GM10847 (cell line): ENCODE data around the gene ZSWIM9.

Source experiments
- POLR2A ChIP-seq: IDR thresholded peaks from 2 replicates; pipeline ENCODE4 v1.6.1; 2011; ENCODE audit not compliant: insufficient read length; ENCODE audit errors: extremely low read depth

ZSWIM9 gene

DNA sequence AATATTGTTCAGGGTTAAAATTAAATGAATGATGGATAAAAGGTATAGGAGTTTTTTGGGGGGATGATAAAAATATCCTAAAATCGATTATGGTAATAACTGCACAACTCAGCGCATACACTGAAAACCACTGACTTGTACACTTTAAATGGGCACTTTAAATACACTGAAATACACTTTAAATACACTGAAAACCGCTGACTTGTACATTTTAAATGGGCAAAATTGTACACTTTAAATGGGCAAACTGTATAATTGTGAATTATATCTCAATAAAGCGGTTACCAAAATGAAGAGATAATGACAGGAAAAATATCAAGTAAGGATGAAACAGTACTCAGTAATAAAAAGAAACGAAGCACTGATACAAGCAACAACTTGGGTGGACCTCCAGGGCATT, 1.8 kb upstream of the ZSWIM9 start:
- TF ChIP-seq POLR2A = no peak

DNA sequence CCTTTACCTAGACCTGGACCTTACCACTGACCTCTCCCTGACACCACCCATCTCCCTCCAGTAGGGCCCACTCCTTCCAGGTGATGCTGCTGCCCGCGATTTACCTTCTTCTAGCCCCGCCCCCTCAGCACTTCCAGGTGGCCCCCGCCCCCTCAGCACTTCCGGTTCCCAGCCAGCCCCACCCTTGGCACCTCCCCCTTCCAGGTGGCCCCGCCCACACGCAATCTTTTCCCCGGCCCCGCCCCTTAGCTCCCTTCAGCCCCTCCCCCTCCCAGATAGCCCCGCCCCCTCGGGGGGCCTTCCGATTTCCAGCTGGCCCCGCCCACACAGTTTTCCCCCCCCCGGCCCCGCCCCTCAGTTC, 922 bp upstream of the ZSWIM9 start:
- no peak for TF ChIP-seq POLR2A

DNA sequence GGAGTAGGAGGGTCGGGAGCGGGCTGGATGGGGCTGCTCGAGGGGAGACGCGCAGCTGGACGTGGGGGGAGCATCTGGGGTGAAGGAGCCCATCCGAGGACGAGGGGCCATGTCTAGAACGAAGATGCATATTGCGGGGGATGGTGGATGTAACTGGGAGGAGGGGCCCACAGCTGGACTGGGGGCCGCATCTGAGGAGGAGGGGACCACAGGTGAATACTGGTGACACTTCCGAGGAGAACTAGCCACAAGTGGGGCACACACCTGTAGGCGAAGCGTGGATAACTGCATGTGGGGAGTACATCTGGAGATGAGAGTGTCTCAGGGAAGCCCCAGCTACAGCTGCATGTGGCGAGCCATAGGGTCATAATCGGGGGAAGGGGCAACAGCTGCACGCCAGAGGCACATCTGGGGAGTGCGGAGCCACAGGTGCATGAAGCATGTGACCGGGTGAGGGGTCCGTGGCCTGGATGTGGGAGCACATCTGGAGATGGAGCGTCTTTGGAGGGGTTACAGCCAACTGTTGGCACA, 402 bp downstream of the ZSWIM9 start:
- TF ChIP-seq POLR2A = no peak

DNA sequence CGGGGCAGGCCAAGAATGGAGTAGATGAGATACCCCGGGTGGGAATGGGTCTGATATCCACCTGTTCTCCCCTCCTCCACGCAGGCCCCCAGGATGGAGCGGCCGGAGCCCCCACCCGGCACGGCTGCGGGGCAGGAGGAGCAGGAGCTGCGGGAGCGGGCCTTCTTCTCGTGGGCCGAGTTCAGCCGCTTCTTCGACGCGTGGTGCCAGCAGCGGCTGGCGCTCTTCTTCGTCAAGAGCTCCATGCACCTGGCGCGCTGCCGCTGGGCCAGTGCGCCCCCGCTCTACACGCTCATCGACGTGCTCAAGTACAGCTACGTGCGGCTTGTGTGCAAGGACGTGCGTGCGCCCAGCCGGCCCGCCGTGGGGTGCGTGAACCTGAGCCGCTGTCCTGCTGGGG, 1.2 kb downstream of the ZSWIM9 start:
- TF ChIP-seq POLR2A = no peak

DNA sequence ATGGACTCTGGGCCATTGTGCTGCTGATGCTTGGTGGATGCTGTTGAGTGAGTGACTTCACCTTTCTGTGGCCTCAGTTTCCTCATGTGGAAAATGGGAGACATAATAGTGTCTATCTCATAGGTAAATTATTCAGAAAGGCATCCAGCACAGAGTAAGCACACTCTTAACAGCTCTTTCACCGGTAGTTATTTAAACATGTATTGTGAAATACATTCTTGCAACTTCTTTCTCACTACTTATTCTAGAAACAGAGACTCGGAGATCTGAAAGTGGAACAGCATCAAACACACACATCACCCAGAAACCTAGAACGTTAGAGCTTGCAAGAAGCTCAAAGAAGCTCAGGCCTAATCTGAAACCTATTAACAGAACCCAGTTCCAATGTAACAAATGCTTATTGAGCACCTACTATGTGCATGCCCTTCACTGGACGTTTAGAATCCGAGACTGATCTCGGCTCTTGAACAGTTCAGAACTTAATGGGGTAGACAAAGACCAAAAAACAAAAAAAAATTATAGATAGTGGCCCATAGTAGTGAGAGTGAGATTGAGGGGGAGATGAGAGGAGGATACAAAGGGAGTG, 4.1 kb downstream of the ZSWIM9 start:
- no peak for TF ChIP-seq POLR2A

DNA sequence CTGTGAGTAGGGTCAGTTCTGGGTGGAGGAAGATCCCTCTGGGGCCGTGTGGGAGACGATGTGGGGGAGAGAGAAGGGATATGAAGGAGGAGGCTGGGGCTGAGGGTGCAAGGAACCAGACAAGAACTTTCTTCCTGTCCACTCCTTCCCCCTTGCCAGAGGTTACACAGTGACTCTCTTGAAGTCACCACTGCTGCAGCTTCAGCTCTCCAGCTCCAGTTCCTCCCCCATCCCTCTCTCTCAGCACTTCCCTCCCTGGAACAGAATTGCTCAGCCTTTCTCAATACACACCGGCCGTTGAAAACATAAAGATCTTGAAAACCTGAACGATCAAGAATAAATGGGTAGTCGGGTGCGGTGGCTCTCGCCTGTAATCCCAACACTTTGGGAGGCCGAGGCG, 5.1 kb downstream of the ZSWIM9 start:
- no peak for TF ChIP-seq POLR2A

DNA sequence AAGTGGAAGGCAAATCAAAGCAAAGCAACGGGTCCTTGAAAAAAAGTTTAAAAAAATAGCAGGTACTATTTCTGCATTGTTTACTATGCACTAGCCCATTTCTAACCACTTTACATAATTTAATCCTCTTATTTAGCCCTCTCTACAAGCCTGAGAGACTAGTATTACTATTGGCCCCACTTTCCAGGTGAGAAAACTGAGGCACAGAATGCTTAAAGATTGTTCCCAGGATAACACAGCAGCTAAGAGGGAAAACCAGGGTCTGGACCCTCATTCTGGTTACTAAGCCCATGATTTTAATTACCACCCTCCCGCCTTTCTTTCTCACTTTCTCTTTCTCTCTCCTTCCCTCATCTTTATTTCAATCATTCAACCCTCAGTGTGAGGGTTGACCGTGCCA, 5.7 kb downstream of the ZSWIM9 start:
- TF ChIP-seq POLR2A = no peak

DNA sequence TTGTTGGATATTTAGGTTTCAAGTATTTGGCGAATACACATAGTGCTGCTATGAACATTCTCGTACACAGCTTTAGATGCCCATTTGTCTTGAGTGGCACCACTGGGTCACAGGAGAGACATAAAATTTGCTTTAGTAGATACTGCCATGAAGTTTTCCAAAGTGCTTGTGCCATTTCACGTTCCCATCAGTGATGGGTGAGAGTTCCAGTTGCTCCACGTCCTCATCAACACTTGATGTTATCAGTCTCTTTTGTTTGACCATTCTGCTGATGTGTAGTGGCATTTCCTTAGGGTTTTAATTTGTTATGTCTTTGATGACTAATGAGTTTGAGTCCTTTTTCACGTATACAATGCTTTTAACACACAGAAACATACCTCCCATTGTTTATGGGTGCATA, 11.0 kb downstream of the ZSWIM9 start:
- TF ChIP-seq POLR2A = no peak

DNA sequence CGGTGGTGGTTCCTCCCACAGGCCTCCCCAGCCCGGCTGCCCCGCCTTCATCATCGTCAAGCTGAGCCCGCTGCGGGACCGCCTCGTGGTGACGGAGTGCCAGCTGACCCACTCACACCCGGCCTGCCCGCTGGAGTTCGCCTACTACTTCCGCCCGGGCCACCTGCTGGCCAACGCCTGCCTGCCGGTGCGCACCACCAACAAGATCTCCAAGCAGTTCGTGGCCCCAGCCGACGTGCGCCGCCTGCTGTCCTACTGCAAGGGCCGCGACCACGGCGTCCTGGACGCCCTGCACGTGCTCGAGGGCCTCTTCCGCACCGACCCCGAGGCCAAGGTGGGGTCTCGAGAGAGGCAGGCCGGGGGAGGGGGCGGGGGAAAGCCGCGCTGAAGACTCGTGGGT, 12.0 kb downstream of the ZSWIM9 start:
- no peak for TF ChIP-seq POLR2A

DNA sequence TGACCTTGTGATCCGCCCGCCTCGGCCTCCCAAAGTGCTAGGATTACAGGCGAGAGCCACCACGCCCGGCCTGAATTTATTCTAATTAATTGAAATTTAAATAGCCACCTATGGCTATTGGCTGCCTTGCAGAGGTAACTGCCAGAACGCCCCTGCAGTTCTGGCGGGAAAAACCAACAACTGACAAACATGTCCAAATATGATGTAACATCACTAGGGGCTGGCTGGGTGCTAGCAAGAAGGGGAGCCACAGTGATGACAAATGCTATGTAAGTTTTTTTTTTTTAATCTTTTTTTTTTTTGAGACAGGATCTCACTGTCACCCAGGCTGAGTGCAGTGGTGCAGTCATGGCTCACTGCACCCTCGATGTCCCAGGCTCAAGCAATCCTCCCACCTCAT, 12.9 kb downstream of the ZSWIM9 start:
- TF ChIP-seq POLR2A = no peak

DNA sequence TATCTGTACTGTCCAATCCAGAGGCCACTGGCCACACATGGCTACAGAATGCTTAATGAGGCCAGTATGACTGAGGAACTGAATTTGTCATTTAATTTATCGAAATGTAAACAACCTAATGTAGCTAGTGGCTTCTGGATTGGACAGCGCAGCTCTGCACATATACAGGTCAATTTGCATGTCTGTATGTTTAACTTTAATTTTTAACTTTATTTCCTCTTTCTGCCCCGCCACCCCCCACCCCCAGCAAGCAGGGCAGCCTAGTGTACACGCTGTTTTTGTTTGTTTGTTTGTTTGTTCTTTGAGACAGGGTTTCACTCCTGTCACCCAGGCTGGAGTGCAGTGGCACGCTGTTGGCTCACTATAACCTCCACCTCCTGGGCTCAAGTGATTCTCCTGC, 15.5 kb downstream of the ZSWIM9 start:
- TF ChIP-seq POLR2A = no peak

DNA sequence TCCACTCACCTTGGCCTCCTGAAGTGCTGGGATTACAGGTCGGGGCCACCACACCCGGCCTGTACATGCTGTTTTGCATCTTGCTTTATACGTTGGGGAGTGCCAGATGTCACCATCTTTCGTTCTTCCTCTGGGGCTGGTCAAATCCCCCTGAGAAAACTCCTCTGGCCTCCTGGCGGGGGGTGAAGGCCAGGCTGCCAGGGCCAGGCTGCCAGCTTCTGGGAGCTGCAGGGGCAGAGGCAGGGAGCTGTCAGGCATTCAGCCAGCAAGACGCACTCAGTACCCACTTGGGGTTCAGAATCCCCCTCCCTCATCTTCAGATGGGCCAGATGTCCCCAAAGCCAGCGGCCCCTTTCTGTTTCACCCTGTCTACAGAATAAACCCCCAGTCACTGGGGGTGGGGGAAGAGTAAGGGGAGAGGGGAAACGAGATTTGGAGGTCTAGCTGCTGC, 16.1 kb downstream of the ZSWIM9 start:
- TF ChIP-seq POLR2A = no peak

DNA sequence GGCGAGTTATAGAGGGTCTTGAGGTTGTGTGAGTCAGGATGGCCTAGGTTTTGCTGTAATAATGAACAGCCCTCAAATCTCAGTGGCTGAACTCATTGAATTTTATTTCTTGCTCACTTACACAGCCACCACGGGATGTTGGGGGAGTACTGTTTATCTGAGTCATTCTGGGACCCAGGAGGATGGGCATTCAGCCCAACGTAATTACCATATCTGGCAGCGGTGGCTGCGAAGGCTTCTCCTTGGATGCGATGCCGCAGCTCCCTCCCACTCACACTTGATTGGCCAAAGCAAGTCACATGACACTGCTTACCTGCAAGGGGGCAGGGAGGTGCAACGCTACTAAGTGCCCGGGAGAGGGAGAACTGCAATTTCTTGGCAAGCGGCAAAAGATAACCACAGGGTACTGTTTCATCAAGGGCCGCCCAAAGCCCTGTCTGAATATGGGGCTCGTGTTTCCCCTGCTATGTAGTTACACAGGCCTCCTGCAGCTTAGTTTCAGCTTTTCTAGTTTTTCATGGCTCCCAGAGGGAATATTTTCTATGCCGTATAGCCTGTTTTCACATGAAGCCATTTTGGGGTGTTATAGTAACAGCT, 19.9 kb downstream of the ZSWIM9 start:
- no peak for TF ChIP-seq POLR2A

DNA sequence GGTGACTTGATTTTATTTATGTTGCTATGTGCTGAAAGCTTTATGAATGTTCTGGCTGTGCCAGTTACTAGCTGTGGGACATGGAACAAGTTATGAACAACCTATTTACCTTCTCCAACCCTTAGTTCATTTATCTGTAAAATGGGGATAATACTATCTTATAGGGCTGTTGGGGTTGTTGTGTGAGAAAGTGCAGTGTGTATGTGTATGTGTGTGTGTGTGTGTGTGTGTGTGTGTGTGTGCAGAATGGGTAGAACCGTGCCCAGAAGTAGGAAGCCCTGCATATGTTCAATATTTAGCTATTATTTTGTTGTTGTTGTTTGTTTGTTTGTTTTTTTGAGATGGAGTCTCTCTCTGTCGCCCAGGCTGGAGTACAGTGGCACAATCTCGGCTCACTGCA, 20.4 kb downstream of the ZSWIM9 start:
- no peak for TF ChIP-seq POLR2A

DNA sequence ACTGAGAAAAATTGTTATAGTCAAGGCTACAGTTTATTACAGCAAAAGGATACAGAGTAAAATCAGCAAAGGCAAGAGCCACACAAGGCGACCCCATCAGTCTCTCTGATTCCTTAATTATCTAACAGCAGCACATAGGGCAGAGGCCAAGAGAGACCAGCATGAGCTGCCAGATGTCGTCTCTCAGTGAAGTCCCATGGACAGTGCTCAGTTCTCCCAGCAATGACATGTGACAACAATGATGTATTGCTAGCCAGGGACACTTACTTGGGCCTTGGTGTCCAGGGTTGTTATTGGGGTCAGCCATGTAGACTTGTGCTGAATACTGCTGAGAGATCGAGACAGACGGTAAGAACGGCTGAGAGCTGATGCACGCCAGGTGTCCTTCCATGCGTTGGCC, 22.3 kb downstream of the ZSWIM9 start:
- TF ChIP-seq POLR2A = no peak

DNA sequence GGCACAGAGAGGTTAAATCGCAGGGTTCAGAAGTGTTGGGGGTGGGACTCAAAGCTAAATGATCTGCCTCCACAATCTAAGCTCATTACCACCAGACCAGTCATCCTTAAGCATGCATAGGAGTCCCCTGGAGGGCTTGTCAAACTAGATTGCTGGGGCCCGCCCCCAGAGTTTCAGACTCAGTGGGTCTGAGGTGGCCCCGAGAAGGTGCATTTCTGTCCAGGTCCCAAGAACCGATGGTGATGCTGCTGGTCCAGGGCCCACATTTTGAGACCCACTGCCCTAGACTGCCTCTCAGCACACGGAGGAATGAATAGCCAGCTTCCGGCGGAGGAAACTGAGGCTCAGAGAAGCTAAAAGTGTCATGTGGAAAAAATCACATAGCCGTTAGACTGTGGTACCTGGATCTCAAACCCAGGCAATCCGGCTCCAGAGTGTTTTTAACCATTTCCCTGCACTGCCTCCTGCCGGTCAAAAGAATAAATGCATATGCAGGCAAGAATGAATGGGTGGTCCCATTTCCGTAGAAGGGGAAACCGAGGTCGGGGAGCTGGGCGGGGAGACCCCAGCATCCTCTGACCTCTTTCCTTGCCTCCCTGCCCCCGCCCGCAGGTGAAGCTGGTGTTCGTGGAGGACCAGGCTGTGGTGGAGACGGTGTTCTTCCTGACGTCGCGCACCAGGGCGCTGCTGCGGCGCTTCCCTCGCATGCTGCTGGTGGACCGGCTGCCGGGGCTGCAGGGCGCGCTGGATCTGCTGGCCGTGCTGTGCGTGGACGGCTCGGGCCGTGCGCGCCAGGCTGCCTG, 23.8 kb downstream of the ZSWIM9 start:
- TF ChIP-seq POLR2A = no peak
